H1 (cell line): ENCODE data around the gene IL1A. TPM values are rescaled to one million over a fixed set of nuclear protein-coding genes. Genes with fewer than 3 reads are reported as not detected.

ENCODE experiments used
- CTCF ChIA-PET: fragments of 300-600 bp; sonication (Branson Sonifier 250); formaldehyde crosslinking; loops from one replicate; lab custom pipeline; 2021; ENCODE audit not compliant: partially characterized antibody; lab: Charles Lee
- POLR2A ChIA-PET: fragments of 300-600 bp; sonication (Branson Sonifier 250); formaldehyde crosslinking; loops from one replicate; lab custom pipeline; 2021; ENCODE audit warnings: inconsistent platforms; ENCODE audit not compliant: partially characterized antibody; lab: Charles Lee
- DNase-seq, 2 experiments: peaks; one replicate each; pipeline versions ENCODE4 v3.0.0 to v3.0.0-alpha.2; 2010 to 2022; ENCODE audit warnings: low spot score in 2 of 2, low read depth in 1 of 2, mixed read lengths in 1 of 2
- FAIRE-seq: peaks from 2 replicates; lab custom pipeline; 2011; peaks lifted over from hg19 to GRCh38; lab: Jason Lieb, UNC
- H2AFZ ChIP-seq: 2 replicates; pipeline ENCODE4 v1.8.1; 2012; ENCODE audit warnings: low read length, inconsistent platforms
- H2AK5ac ChIP-seq: 2 replicates; pipeline ENCODE4 v1.6.1; 2013; ENCODE audit warnings: low read depth, low read length
- H2BK120ac ChIP-seq: replicated peaks from 2 replicates; pipeline ENCODE3; 2013; ENCODE audit warnings: low read depth, low read length, inconsistent platforms
- H2BK12ac ChIP-seq: 2 replicates; pipeline ENCODE4 v1.6.1; 2013; ENCODE audit warnings: low read depth, low read length
- H2BK15ac ChIP-seq: 2 replicates; pipeline ENCODE4 v1.6.1; 2013; ENCODE audit warnings: low read length
- H2BK20ac ChIP-seq: 2 replicates; pipeline ENCODE4 v1.6.1; 2013; ENCODE audit warnings: low read length
- H2BK5ac ChIP-seq: 2 replicates; pipeline ENCODE4 v1.6.1; 2013; ENCODE audit warnings: low read depth, low read length
- H3K14ac ChIP-seq: 2 replicates; pipeline ENCODE4 v1.6.1; 2013; ENCODE audit warnings: inconsistent platforms; ENCODE audit not compliant: insufficient read length
- H3K18ac ChIP-seq: 2 replicates; pipeline ENCODE4 v1.6.1; 2013; ENCODE audit warnings: low read length; ENCODE audit errors: extremely low read depth
- H3K23ac ChIP-seq: 2 replicates; pipeline ENCODE4 v1.6.1; 2013; ENCODE audit warnings: inconsistent platforms; ENCODE audit not compliant: insufficient read length
- H3K23me2 ChIP-seq: 2 replicates; pipeline ENCODE4 v1.6.1; 2013; ENCODE audit warnings: low read depth, low read length
- H3K27ac ChIP-seq: 2 replicates; pipeline ENCODE4 v1.6.1; 2011; ENCODE audit warnings: low read depth, low read length, inconsistent platforms
- H3K27me3 ChIP-seq, 4 experiments: replicated peaks in 1 of 4; 1 replicate in 1 of 4; 2 replicates in 3 of 4; pipeline versions ENCODE4 v1.6.1 to v1.8.1; 2011 to 2013; ENCODE audit warnings: low read length in 3 of 4, mild to moderate bottlenecking in 3 of 4, inconsistent platforms in 2 of 4, mixed read lengths in 2 of 4, moderate library complexity in 1 of 4; ENCODE audit not compliant: control insufficient read depth in 3 of 4, insufficient read depth in 3 of 4; ENCODE audit errors: extremely low read depth in 1 of 4
- H3K36me3 ChIP-seq, 4 experiments: 2 replicates each; pipeline versions ENCODE4 v1.6.1 to v1.8.1; 2011 to 2013; ENCODE audit warnings: mild to moderate bottlenecking in 4 of 4, low read length in 3 of 4, moderate library complexity in 2 of 4, control low read depth in 1 of 4, inconsistent platforms in 1 of 4; ENCODE audit not compliant: insufficient read depth in 4 of 4, control insufficient read depth in 2 of 4
- H3K4ac ChIP-seq: replicated peaks from 2 replicates; pipeline ENCODE3; 2013; ENCODE audit warnings: low read length, low read depth, mixed read lengths, inconsistent platforms; ENCODE audit not compliant: insufficient read length
- H3K4me1 ChIP-seq, 4 experiments: replicated peaks in 1 of 4; 1 replicate in 1 of 4; 2 replicates in 3 of 4; pipeline versions ENCODE4 v1.6.1 to v1.8.1; 2011 to 2013; ENCODE audit warnings: low read length in 3 of 4, inconsistent platforms in 2 of 4, mixed read lengths in 1 of 4; ENCODE audit not compliant: insufficient read depth in 4 of 4, control insufficient read depth in 3 of 4
- H3K4me2 ChIP-seq, 2 experiments: 2 replicates each; pipeline versions ENCODE4 v1.6.1 to v1.8.1; 2011 to 2013; ENCODE audit warnings: low read depth in 2 of 2, low read length in 2 of 2, control low read depth in 1 of 2, inconsistent platforms in 1 of 2, mild to moderate bottlenecking in 1 of 2; ENCODE audit not compliant: insufficient read depth in 1 of 2
- H3K4me3 ChIP-seq, 4 experiments: fragments of 200-600, 300-600 bp in 1 of 4; sonication (generic), shearing (Covaris generic), sonication (Bioruptor Twin) in 1 of 4; 2 replicates each; pipeline versions ENCODE4 v1.5.1 to v1.8.1; 2011 to 2016; ENCODE audit warnings: low read length in 4 of 4, low read depth in 3 of 4, control low read depth in 2 of 4, inconsistent platforms in 2 of 4, mild to moderate bottlenecking in 2 of 4, mixed read lengths in 1 of 4, moderate library complexity in 1 of 4; ENCODE audit not compliant: insufficient read depth in 2 of 4; ENCODE audit errors: extremely low read depth in 1 of 4
- H3K56ac ChIP-seq: replicated peaks from 2 replicates; pipeline ENCODE3; 2013; ENCODE audit warnings: low read depth, mild to moderate bottlenecking, mixed read lengths, low read length, inconsistent platforms; ENCODE audit not compliant: insufficient read length
- H3K79me1 ChIP-seq: 2 replicates; pipeline ENCODE4 v1.6.1; 2013; ENCODE audit warnings: low read depth, low read length, control low read depth
- H3K79me2 ChIP-seq, 2 experiments: 2 replicates each; pipeline versions ENCODE4 v1.6.1 to v1.8.1; 2012 to 2013; ENCODE audit warnings: low read length in 2 of 2, mild to moderate bottlenecking in 2 of 2, inconsistent platforms in 1 of 2; ENCODE audit not compliant: insufficient read depth in 2 of 2, control insufficient read depth in 1 of 2
- H3K9ac ChIP-seq, 4 experiments: replicated peaks in 1 of 4; 1 replicate in 1 of 4; 2 replicates in 3 of 4; pipeline versions ENCODE4 v1.6.1 to v1.8.1; 2011 to 2013; ENCODE audit warnings: low read depth in 3 of 4, low read length in 3 of 4, control low read depth in 2 of 4, mild to moderate bottlenecking in 2 of 4, moderate library complexity in 2 of 4, inconsistent platforms in 1 of 4; ENCODE audit errors: extremely low read depth in 1 of 4
- H3K9me3 ChIP-seq, 2 experiments: 2 replicates each; pipeline versions ENCODE4 v1.6.1 to v1.8.1; 2012 to 2013; ENCODE audit warnings: mild to moderate bottlenecking in 2 of 2, moderate library complexity in 2 of 2, control low read depth in 1 of 2, inconsistent platforms in 1 of 2, low read depth in 1 of 2, low read length in 1 of 2, mixed read lengths in 1 of 2; ENCODE audit not compliant: insufficient read depth in 2 of 2
- H4K20me1 ChIP-seq, 2 experiments: replicated peaks in 1 of 2; 2 replicates each; pipeline versions ENCODE3 to v1.8.1; 2011 to 2013; ENCODE audit warnings: inconsistent platforms in 2 of 2, low read length in 2 of 2, mild to moderate bottlenecking in 1 of 2; ENCODE audit not compliant: insufficient read depth in 2 of 2, control insufficient read depth in 1 of 2
- H4K5ac ChIP-seq: 2 replicates; pipeline ENCODE4 v1.6.1; 2013; ENCODE audit warnings: low read length, low read depth, mixed read lengths, inconsistent platforms; ENCODE audit not compliant: insufficient read length
- H4K8ac ChIP-seq: 2 replicates; pipeline ENCODE4 v1.8.0; 2013; ENCODE audit warnings: mild to moderate bottlenecking, moderate library complexity, low read length, inconsistent platforms; ENCODE audit not compliant: insufficient read depth; ENCODE audit errors: extremely low read depth
- H4K91ac ChIP-seq: replicated peaks from 2 replicates; pipeline ENCODE3; 2013; ENCODE audit warnings: low read length, mixed read lengths, inconsistent platforms; ENCODE audit not compliant: insufficient read length
- CEBPB ChIP-seq: IDR thresholded peaks from 2 replicates; pipeline ENCODE4 v1.6.1; 2012; ENCODE audit warnings: low read depth, low read length
- WGBS, 2 experiments: shearing (Covaris generic) in 1 of 2; methylation state at CpG; one replicate each; pipeline versions ENCODE4 v1.1.6 to v1.1.7; 2013 to 2015; ENCODE audit warnings: low lambda C conversion rate in 2 of 2, mixed read lengths in 2 of 2, inconsistent platforms in 1 of 2, low coverage in 1 of 2, missing lambda C conversion rate in 1 of 2; ENCODE audit not compliant: insufficient replicate concordance in 2 of 2, insufficient coverage in 1 of 2, insufficient read length in 1 of 2; ENCODE audit errors: extremely low coverage in 1 of 2, missing lambda C conversion rate in 1 of 2; 5-methylcytosine and 5-hydroxymethylcytosine counted together
- polyA plus RNA-seq, 7 experiments: library from polyadenylated mRNA; depleted of rRNA in 3 of 7; stranded (reverse) in 5 of 7; unstranded in 2 of 7; fragments of >200 nt in 5 of 7; fragments of 200-250 nt in 2 of 7; gene quantifications; 1 replicate in 5 of 7; 2 replicates in 1 of 7; 4 replicates in 1 of 7; pipeline versions ENCODE4 v1.2.1 to v1.2.3, GENCODE V29; 2011 to 2013; ENCODE audit warnings: missing spikeins in 2 of 7, mixed read lengths in 2 of 7
- total RNA-seq: library from RNA; stranded (reverse); fragmentation: NEBNext Ultra II Directional; extraction: Animal tissue kit (Norgen Biotek cat#: 25700); gene quantifications from 2 replicates; pipeline ENCODE4 v1.2.1, GENCODE V29; 2021

Gene IL1A
- total and polyA plus RNA-seq, 2 of the 8 experiments (the other 6 are each of a cell fraction or from before 2014, with no cell fraction given), result 0.32 to 0.74 TPM

DNA sequence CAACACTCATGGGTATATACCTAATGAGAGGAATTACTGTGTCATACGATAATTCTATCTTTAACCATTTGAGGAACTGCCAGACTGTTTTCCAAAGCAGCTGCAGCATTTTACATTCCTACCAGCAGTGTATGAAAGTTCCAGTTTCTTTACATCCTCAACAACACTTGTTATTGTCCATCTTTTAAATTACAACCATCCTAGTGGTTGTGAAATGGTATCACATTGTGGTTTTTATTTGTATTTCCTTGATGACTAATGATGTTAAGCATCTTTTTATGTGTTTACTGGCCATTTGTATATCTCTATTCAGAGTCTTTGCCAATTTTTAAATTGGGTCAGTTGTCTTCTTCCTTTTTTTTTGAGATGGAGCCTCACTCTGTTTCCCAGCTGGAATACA, 15.9 kb downstream of the IL1A start:
- H3K27ac ChIP-seq, result no peak overlapping the region
- POLR2A ChIA-PET, result interaction anchor here (0.7 kb wide), 1 partner anchor 8 kb away, joined by 3 read pairs; no protein-coding TSS in a partner anchor
- no peak overlapping the region for H3K56ac ChIP-seq
- H2BK20ac ChIP-seq, result no peak overlapping the region
- no peak overlapping the region for H3K14ac ChIP-seq
- no peak overlapping the region for H2AK5ac ChIP-seq
- H2BK15ac ChIP-seq, result no peak overlapping the region
- H3K27me3 ChIP-seq, result no peaks in the 10 kb centered on the region
- H4K91ac ChIP-seq, result no peak overlapping the region
- H3K23ac ChIP-seq, result no peak overlapping the region
- no peak for DNase-seq
- TF ChIP-seq CEBPB, result no peak
- TF ChIP-seq, all 59 proteins: peak for 0
- H2AFZ ChIP-seq, result no peak overlapping the region
- H4K8ac ChIP-seq, result no peak overlapping the region
- no peak overlapping the region for H2BK120ac ChIP-seq
- H3K79me2 ChIP-seq, result no peaks in the 10 kb centered on the region
- no peaks in the 10 kb centered on the region for H3K9me3 ChIP-seq
- peaks cover 0 to 3% (median 1%) of the 10 kb centered on the region in 4 experiments; a peak in 2 of 7 replicates for H3K4me1 ChIP-seq
- H3K4me3 ChIP-seq, result no peak overlapping the region
- CTCF ChIA-PET, result interaction anchor here (1.3 kb wide), 1 partner anchor 10 kb away, joined by 3 read pairs; no protein-coding TSS in a partner anchor
- no peak overlapping the region for H2BK12ac ChIP-seq
- peaks cover 4% of the 10 kb centered on the region; the same call in 1 of the 2 replicates for H3K79me1 ChIP-seq
- no peak overlapping the region for H4K5ac ChIP-seq
- H4K20me1 ChIP-seq, result no peaks in the 10 kb centered on the region
- WGBS, 2 experiments, result 74% methylated on average over 1 of the region's 1 CpG; no CpG with 5 or more reads in 1 of the 2 experiments
- peaks cover 6% of the 10 kb centered on the region for H3K23me2 ChIP-seq
- no peak overlapping the region for H3K9ac ChIP-seq
- no peak overlapping the region for H3K18ac ChIP-seq
- FAIRE-seq, result no peak
- no peak overlapping the region for H3K4ac ChIP-seq
- H3K4me2 ChIP-seq, result no peak overlapping the region
- no peak overlapping the region for H2BK5ac ChIP-seq
- H3K36me3 ChIP-seq, result no peaks in the 10 kb centered on the region
